HUES64 (cell line): ENCODE data around the gene IQGAP2.
"Not testable (repeated sequence)": the region's sequence is repeated elsewhere in the genome, so short reads cannot be mapped to it uniquely, and the experiment has no call there.

Experiments
- H3K27ac ChIP-seq: 2 replicates; pipeline ENCODE4 v1.7.0; 2013; ENCODE audit warnings: low read depth, low read length, inconsistent platforms
- H3K27me3 ChIP-seq: 2 replicates; pipeline ENCODE4 v1.6.1; 2013; ENCODE audit warnings: mild to moderate bottlenecking, low read length; ENCODE audit not compliant: insufficient read depth
- H3K36me3 ChIP-seq: 2 replicates; pipeline ENCODE4 v1.6.1; 2013; ENCODE audit warnings: mild to moderate bottlenecking, low read length; ENCODE audit not compliant: insufficient read depth
- H3K4me1 ChIP-seq: 2 replicates; pipeline ENCODE4 v1.6.1; 2013; ENCODE audit warnings: mild to moderate bottlenecking, low read length, moderate library complexity; ENCODE audit not compliant: insufficient read depth
- H3K4me3 ChIP-seq: 2 replicates; pipeline ENCODE4 v1.5.1; 2013; ENCODE audit warnings: mild to moderate bottlenecking, low read length, moderate library complexity
- H3K9ac ChIP-seq: 2 replicates; pipeline ENCODE4 v1.6.1; 2013; ENCODE audit warnings: mild to moderate bottlenecking, low read depth, low read length
- H3K9me3 ChIP-seq: 2 replicates; pipeline ENCODE4 v1.6.1; 2013; ENCODE audit warnings: low read depth, low read length; ENCODE audit not compliant: insufficient read depth
- WGBS: fragments of 150-250, 120-280 bp; methylation state at CpG from one replicate; pipeline ENCODE4 v1.1.7; 2013; ENCODE audit warnings: missing lambda C conversion rate; 5-methylcytosine and 5-hydroxymethylcytosine counted together

The IQGAP2 gene

DNA sequence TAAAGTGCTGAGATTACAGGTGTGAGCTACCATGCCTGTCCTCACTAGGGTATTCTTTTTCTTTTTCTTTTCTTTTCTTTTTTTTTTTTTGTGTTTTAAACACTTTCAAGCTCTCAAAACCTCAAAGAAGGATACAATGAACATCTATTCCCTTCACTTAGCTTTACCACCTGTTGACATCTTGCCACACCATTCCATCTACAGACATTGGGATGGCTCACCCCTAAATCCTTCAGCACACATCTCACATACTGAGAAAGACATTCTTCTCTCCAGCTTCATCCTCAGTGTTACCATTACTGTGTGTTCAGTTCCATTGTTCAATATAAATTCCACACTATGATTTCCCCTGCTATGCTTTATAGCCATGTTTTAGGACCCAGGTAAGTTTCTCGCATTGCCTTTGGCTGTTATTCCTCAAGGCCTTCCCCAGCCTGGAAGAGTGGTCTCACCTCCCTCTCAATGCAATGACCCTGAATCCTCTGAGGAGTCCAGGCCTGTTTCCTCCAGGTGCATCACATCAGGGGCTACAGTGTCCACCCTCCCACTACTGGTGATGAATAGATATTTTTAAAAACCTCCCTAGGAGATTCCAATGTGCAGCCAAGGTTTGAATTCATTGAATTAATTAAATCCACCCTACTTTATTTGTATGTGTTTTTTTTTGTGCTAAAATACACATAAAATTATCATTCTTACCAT lies 16.7 kb downstream of the IQGAP2 start:
- 94% methylated on average over 1 of the region's 1 CpG for WGBS
- Histone ChIP-seq H3K4me1 (peaks cover 17% of the 10 kb centered on the region), H3K36me3 (no peaks in the 10 kb centered on the region)

DNA sequence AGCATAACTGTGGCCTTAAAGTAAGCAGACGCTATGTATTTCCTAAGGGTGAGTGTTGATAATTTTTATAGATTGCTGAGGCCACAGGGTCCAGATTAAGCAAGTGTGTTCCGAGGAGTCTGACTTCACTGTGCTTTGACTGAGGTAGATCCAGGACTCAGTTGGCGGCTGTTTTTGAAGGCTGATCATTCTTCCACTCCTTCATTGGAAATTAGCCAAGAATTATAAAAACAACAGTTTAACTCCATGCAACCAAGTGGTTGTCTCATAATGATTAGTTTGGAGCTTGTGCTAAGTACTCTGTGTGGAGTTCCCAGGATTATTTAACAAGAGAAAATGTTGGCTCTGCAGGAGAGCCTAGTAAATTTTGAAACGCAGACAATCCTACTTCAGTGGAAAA lies 19.1 kb downstream of the IQGAP2 start:
- 95% methylated on average over 4 of the region's 4 CpGs for WGBS
- no peaks in the 10 kb centered on the region for H3K9me3 ChIP-seq
- no peak overlapping the region for H3K4me3 ChIP-seq
- no peak overlapping the region for H3K9ac ChIP-seq
- no peak overlapping the region for H3K27ac ChIP-seq
- no peaks in the 10 kb centered on the region for H3K27me3 ChIP-seq
- H3K36me3 ChIP-seq, result no peaks in the 10 kb centered on the region
- H3K4me1 ChIP-seq, result peaks cover 42% of the 10 kb centered on the region

More for the DNA sequence above, 16.7 kb downstream of the IQGAP2 start:
- no peak overlapping the region for H3K4me3 ChIP-seq
- H3K27ac ChIP-seq, result no peak overlapping the region
- H3K9me3 ChIP-seq, result no peaks in the 10 kb centered on the region
- no peak overlapping the region for H3K9ac ChIP-seq
- no peaks in the 10 kb centered on the region for H3K27me3 ChIP-seq

DNA sequence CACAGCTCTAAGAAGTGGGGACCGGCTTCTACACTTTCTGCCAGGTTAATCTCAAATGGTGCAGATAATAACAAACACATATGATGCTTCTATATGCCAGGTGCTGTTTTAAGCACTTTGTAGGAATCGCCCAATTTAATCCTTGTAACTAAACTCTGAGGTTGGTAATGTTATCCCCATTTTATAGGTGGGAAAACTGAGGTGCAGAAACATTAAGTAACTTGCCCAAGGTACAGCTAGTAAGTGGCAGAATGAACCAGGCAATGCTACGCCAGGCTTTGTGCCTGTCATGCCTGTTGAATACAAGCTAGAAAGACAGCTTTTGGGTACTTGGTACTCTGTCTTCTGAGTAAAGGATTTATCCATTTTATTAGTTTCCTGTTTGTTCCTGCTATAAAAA lies 19.7 kb downstream of the IQGAP2 start:
- no peaks in the 10 kb centered on the region for H3K36me3 ChIP-seq
- no peaks in the 10 kb centered on the region for H3K27me3 ChIP-seq
- peaks cover 47% of the 10 kb centered on the region for H3K4me1 ChIP-seq
- no peaks in the 10 kb centered on the region for H3K9me3 ChIP-seq
- no peak overlapping the region for H3K9ac ChIP-seq
- no peak overlapping the region for H3K27ac ChIP-seq
- 93% methylated on average over 3 of the region's 3 CpGs for WGBS
- H3K4me3 ChIP-seq, result no peak overlapping the region

DNA sequence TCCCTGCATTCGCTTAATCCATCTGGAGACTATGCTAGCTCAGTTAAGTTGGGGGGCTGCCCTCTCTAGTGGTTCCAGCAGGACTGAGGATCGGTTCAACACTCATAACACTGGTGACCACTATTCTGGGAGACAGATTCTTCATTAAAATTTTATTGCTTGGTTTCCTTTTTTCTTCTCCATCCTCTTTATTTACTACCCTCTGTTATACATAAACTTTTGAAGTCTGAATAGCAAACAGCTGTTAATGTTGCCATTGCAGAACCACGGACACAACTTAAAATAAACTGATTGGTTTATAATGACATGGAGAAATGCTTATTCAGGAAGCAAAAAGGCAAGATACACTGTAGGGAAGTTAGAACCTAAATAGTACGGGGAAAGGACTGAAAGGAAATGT lies 22.1 kb downstream of the IQGAP2 start:
- Histone ChIP-seq H3K27ac (peak overlapping the region; percentile 51; the same call in 1 of the 2 replicates), H3K36me3 (no peaks in the 10 kb centered on the region), H3K9ac (no peak overlapping the region), H3K4me1 (peaks cover 52% of the 10 kb centered on the region), H3K27me3 (no peaks in the 10 kb centered on the region), H3K4me3 (no peak overlapping the region), H3K9me3 (no peaks in the 10 kb centered on the region)
- WGBS, result 77% methylated on average over 4 of the region's 4 CpGs

DNA sequence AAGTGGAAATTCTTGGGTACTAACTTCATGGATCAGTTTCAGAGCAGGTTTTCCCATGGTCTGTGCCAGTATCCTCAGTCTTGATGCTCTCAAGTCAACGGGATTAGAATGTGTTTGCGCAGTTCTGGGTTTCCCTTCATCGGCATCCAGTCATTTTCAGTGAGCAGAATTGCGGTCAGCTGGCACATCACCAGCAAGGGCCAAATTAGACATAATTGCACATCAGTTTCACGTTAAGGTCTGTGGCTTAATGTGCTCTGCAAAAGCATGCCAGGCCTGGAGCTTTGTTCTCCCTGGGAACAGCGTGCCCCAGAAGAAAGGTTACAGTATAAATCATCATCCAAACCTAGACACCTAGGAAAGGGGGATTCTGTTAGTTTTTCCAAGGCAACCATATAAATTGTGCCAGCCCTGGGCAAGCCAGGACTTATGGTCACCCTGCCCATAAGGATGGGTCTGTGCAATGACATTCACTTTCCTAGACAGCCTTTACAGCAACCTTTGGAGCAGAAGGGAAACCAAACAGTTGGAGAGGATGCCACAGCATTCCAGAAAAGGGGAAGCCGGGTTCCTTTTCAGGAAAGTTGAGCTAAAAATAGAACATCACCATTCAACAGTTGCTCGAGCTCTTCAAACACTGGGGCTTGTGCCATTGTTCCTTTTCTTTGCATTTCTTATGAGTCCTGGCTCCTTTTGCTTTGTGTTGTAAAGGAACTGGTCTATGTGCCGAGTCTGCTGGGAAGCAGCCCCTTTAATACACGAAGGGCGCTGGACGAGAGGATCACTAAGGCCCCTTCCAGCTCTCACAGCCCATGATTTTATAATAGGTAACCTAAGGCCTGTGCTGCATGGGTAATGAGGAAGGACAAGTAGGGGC lies 23.1 kb downstream of the IQGAP2 start:
- H3K9ac ChIP-seq, result peak overlapping the region; percentile 41
- no peaks in the 10 kb centered on the region for H3K27me3 ChIP-seq
- H3K36me3 ChIP-seq, result no peaks in the 10 kb centered on the region
- no peaks in the 10 kb centered on the region for H3K9me3 ChIP-seq
- WGBS, result 42% methylated on average over 12 of the region's 12 CpGs
- H3K4me3 ChIP-seq, result peak overlapping the region; percentile 29
- H3K27ac ChIP-seq, result peak overlapping the region; percentile 85
- peaks cover 52% of the 10 kb centered on the region for H3K4me1 ChIP-seq

DNA sequence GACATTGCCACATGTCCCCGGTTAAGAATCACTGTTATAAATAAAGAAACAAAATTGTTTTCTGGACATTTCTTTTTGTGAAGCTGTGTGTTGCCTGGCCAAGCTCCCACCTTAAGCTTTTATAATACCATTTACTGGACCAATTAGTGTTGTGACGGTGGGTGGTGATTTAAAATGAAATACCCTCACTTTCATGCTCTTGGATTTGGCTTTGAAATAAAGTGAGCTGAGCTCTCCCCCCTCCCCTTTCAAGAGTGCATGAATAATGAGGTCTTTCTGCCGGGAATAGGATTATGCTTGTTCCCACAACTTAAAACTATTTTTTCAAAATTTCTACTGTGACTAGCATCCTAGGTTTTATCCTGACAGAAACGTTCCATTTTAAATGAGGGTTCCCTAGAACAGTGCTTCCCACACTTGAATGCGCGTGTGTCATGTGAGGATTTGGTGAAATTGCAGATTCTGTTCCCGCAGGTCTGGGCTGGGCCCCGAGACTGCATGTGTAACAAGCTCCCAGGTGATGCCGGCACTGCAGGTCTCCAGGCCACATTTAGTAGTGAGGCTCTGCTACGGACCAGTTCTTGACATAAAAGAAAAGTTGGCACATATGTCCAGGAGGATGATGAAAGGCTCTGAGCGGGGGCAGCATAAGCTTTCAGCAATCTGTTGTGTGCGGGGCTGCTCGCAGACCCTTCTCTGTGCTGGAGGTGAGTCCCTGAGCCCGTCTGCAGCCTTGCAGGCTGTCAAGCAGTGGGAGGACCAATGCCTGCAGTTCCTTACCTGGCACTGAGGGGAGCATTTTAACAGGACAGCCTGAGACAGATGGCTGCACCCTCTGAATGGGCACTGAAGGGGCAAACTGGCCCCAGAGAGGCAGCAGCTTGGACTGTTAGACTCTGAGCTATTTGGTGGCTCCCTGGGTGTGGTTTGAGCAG lies 24.4 kb downstream of the IQGAP2 start:
- Histone ChIP-seq H3K27me3 (no peaks in the 10 kb centered on the region), H3K4me1 (peaks cover 42% of the 10 kb centered on the region), H3K4me3 (peak overlapping the region; percentile 1; the same call in 1 of the 2 replicates), H3K36me3 (no peaks in the 10 kb centered on the region), H3K9ac (0 out of 2 replicates have a peak overlapping the region, but pooled peaks have one; percentile 12), H3K27ac (peak overlapping the region; percentile 85), H3K9me3 (no peaks in the 10 kb centered on the region)
- whole genome bisulfite sequencing, result 49% methylated on average over 13 of the region's 14 CpGs

DNA sequence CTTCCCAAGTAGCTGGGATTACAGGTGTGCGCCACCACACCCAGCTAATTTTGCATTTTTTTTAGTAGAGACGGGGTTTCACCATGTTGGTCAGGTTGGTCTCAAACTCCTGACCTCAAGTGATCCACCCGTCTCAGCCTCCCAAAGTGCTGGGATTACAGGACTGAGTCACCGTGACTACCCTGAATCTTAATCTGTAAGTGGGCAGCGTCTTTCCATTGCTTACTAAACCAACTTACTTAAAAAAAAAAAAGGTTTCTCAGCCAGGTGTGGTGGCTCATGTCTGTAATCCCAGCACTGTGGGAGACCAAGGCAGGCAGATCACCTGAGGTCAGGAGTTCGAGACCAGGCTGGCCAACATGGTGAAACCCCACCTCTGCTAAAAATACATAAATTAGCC lies 25.5 kb downstream of the IQGAP2 start:
- not testable (repeated sequence) for H3K36me3 ChIP-seq, H3K4me3 ChIP-seq, H3K27ac ChIP-seq, H3K9me3 ChIP-seq, H3K27me3 ChIP-seq, H3K9ac ChIP-seq
- H3K4me1 ChIP-seq, result peaks cover 51% of the 10 kb centered on the region
- 95% methylated on average over 6 of the region's 6 CpGs for WGBS

DNA sequence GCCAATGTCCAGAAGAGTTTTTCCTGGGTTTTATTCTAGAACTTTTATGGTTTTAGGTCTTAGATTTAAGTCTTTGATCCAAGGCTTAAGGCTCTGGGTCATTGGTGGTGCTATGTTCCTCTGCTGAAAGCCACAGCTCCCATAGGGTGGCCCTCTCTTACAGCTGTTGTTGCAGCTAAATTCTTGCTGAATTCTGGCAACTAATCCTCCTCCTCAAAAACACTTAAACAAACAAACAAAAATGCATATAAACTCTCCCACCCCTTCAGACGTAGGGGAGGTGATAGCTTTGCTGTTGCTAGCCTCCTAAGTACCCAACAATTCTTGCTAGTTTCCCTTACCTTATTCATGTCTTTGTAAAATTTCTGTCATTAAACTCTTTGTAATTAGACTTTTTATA lies 30.2 kb downstream of the IQGAP2 start:
- no peak overlapping the region for H3K27ac ChIP-seq
- no peaks in the 10 kb centered on the region for H3K9me3 ChIP-seq
- WGBS, result 78% methylated on average over 1 of the region's 1 CpG
- no peak overlapping the region for H3K9ac ChIP-seq
- H3K27me3 ChIP-seq, result no peaks in the 10 kb centered on the region
- peaks cover 13% of the 10 kb centered on the region for H3K4me1 ChIP-seq
- H3K36me3 ChIP-seq, result no peaks in the 10 kb centered on the region
- H3K4me3 ChIP-seq, result no peak overlapping the region

DNA sequence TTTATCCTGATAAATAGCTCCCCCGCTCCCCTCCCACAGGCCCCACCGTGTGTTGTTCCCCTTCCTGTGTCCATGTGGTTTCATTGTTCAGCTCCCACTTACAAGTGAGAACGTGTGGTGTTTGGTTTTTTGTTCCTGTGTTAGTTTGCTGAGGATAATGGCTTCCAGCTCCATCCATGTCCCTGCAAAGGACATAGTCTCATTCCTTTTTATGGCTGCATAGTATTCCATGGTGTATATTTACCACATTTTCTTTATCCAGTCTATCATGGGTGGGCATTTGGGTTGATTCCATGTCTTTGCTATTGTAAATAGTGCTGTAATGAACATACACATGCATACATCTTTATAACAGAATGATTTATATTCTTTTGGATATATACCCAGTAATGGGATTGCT lies 34.4 kb downstream of the IQGAP2 start:
- H3K9me3 ChIP-seq, H3K27me3 ChIP-seq, H3K27ac ChIP-seq, H3K4me3 ChIP-seq, H3K9ac ChIP-seq, H3K36me3 ChIP-seq: not testable (repeated sequence)
- peaks cover 16% of the 10 kb centered on the region for H3K4me1 ChIP-seq
- 94% methylated on average over 3 of the region's 3 CpGs for WGBS

DNA sequence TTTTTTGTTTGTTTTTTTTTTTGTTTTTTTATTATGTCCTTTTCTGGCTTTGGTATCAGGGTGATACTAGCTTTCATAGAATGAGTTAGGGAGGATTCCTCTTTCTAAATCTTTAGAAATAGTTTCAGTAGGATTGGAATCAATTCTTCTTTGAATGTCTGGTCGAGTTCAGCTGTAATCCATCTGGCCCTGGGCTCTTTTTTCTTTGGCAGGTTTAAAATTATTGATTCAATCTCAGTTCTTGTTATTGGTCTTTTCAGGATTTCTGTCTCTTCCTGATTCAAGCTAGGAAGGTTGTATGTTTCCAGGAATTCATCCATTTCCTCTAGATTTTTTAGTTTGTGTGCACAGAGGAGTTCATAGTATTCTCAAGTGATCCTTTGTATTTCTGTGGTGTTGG lies 34.9 kb downstream of the IQGAP2 start:
- H3K4me1 ChIP-seq, result peaks cover 11% of the 10 kb centered on the region
- H3K36me3 ChIP-seq, result no peaks in the 10 kb centered on the region
- no peak overlapping the region for H3K4me3 ChIP-seq
- WGBS, result 89% methylated on average over 1 of the region's 1 CpG
- H3K9me3 ChIP-seq, result no peaks in the 10 kb centered on the region
- H3K27ac ChIP-seq, result no peak overlapping the region
- no peak overlapping the region for H3K9ac ChIP-seq
- H3K27me3 ChIP-seq, result no peaks in the 10 kb centered on the region
